ENCODE results near the gene MIS18BP1.

Gene MIS18BP1

DNA sequence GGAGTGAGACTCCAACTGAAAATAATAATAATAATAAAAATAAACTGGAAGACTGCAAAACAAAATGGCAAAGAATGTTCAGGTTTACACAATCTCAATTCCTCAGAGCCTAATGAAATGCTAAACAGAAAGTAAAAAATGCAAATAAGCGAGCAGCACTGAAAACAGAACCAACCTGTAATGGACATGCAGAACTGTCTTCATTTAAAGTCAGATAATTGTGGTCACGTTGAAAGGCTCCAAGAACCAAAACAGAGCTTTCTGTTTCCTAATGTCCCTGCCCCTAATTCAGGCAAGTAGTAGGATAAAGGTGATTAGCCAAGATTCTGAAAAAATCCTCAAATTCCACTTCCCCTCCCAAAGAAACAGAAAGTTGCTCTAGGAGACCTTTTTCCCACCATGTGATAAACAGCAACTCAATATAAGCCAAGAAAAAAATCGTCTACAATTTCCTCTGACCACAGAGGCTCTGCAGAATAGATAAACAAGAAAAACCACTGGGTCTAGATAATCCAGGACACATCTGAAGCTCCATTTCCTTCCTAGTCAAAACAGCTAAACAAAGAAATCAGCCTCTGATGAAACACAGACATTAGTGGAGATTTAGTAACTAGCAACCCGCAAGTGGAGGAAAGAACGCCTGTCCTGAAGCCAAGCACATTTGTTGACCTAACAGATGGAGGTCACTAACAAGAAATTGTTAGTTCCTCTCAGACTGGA, 3.0 kb downstream of the MIS18BP1 start:
- H3K4me3 ChIP-seq (ENCODE audit: low read length) = peak overlapping the region; percentile 14; the same call in 1 of the 2 replicates

DNA sequence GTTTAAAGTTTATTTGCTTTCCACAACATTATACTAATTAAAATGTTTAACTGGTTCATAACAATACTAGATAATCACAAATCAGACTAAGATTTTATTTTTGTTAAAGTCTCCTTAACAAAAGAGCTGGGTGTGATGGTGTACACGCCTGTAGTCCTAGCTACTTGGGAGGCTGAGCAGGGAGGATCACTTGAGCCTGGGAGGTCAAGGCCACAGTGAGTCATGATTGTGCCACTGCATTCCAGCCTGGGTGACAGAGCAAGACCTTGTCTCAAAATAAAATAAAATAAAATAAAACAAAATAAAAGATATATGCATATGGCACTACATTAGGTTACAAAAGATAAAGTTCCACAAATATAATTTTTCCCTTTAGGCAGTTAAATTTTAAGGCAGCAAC, 5.6 kb downstream of the MIS18BP1 start:
- H3K9me3 ChIP-seq (replicated peaks; ENCODE audit: insufficient read depth, low read length) = no peaks in the 10 kb centered on the region
- H3K4me1 ChIP-seq (ENCODE audit: low read length) = peaks cover 7% of the 10 kb centered on the region
- DNase-seq = no peak
- H2AFZ ChIP-seq (ENCODE audit: low read length) = no peak overlapping the region
- no peaks in the 10 kb centered on the region for H3K9me2 ChIP-seq (replicated peaks; ENCODE audit: insufficient read depth, low read length)
- H4K20me1 ChIP-seq (ENCODE audit: insufficient read depth, low read length) = no peaks in the 10 kb centered on the region
- no peak overlapping the region for H3K27ac ChIP-seq (ENCODE audit: low read length)
- no peak overlapping the region for H3K4me2 ChIP-seq (ENCODE audit: low read depth, low read length)
- no peaks in the 10 kb centered on the region for H3K36me3 ChIP-seq (replicated peaks; ENCODE audit: insufficient read depth, low read length)
- H3K79me2 ChIP-seq (ENCODE audit: low read length) = peaks cover 98% of the 10 kb centered on the region
- TF ChIP-seq EZH2 (optimal IDR thresholded peaks at IDR 0.05; ENCODE audit: low read depth, low read length) (no peak), EZH2phosphoT487 (IDR thresholded peaks at IDR 0.05; ENCODE audit: low read length) (no peak)
- TF ChIP-seq, protein P1, sequence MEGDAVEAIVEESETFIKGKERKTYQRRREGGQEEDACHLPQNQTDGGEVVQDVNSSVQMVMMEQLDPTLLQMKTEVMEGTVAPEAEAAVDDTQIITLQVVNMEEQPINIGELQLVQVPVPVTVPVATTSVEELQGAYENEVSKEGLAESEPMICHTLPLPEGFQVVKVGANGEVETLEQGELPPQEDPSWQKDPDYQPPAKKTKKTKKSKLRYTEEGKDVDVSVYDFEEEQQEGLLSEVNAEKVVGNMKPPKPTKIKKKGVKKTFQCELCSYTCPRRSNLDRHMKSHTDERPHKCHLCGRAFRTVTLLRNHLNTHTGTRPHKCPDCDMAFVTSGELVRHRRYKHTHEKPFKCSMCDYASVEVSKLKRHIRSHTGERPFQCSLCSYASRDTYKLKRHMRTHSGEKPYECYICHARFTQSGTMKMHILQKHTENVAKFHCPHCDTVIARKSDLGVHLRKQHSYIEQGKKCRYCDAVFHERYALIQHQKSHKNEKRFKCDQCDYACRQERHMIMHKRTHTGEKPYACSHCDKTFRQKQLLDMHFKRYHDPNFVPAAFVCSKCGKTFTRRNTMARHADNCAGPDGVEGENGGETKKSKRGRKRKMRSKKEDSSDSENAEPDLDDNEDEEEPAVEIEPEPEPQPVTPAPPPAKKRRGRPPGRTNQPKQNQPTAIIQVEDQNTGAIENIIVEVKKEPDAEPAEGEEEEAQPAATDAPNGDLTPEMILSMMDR (IDR thresholded peaks at IDR 0.05; ENCODE audit: low read length) = no peak
- no peak overlapping the region for H3K4me3 ChIP-seq (ENCODE audit: low read length)
- peaks cover 6% of the 10 kb centered on the region; the same call in 1 of the 2 replicates for H3F3A ChIP-seq (ENCODE audit: insufficient read depth, low read length)
- H3K9ac ChIP-seq (ENCODE audit: low read length) = no peak overlapping the region
- no peaks in the 10 kb centered on the region for H3K27me3 ChIP-seq (replicated peaks; ENCODE audit: insufficient read depth, low read length)

More for the DNA sequence above, 3.0 kb downstream of the MIS18BP1 start:
- Histone ChIP-seq H4K20me1 (ENCODE audit: insufficient read depth, low read length) (no peaks in the 10 kb centered on the region), H3K27ac (ENCODE audit: low read length) (peak overlapping the region; percentile 33; the same call in 1 of the 2 replicates), H3K4me2 (ENCODE audit: low read depth, low read length) (peak overlapping the region; percentile 45; the same call in 1 of the 2 replicates), H3F3A (ENCODE audit: insufficient read depth, low read length) (peaks cover 7% of the 10 kb centered on the region; the same call in 1 of the 2 replicates), H3K9me3 (replicated peaks; ENCODE audit: insufficient read depth, low read length) (no peaks in the 10 kb centered on the region), H3K36me3 (replicated peaks; ENCODE audit: insufficient read depth, low read length) (no peaks in the 10 kb centered on the region), H3K9ac (ENCODE audit: low read length) (no peak overlapping the region), H3K79me2 (ENCODE audit: low read length) (peaks cover 77% of the 10 kb centered on the region), H3K27me3 (replicated peaks; ENCODE audit: insufficient read depth, low read length) (no peaks in the 10 kb centered on the region), H3K4me1 (ENCODE audit: low read length) (peaks cover 7% of the 10 kb centered on the region), H2AFZ (ENCODE audit: low read length) (no peak overlapping the region), H3K9me2 (replicated peaks; ENCODE audit: insufficient read depth, low read length) (no peaks in the 10 kb centered on the region)
- peak; percentile 31 for DNase-seq
- TF ChIP-seq EZH2phosphoT487 (IDR thresholded peaks at IDR 0.05; ENCODE audit: low read length) (no peak), EZH2 (optimal IDR thresholded peaks at IDR 0.05; ENCODE audit: low read depth, low read length) (no peak)
- TF ChIP-seq, protein P1 (IDR thresholded peaks at IDR 0.05; ENCODE audit: low read length) = no peak

DNA sequence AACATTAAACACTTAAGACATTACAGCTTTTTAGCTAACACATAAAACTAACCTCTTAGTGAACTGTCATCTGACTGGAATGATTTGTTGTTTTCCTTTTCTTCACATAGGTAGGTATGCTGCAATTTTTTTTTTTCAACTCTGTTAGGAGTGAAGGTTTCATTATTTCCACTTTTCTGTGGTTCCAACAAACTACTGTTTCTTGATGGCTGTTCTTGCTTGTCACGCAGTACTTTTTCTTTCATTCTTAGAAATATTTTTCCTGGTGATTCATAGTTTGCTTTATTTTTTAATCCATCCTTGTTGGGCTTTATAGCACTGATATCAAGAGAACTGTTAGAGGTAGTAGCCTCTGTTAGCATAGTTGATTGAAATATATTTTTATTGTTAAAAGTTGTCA, 6.3 kb downstream of the MIS18BP1 start:
- Histone ChIP-seq H3K9me3 (replicated peaks; ENCODE audit: insufficient read depth, low read length) (no peaks in the 10 kb centered on the region), H3K36me3 (replicated peaks; ENCODE audit: insufficient read depth, low read length) (no peaks in the 10 kb centered on the region), H2AFZ (ENCODE audit: low read length) (no peak overlapping the region), H3K27ac (ENCODE audit: low read length) (no peak overlapping the region), H4K20me1 (ENCODE audit: insufficient read depth, low read length) (no peaks in the 10 kb centered on the region), H3K4me3 (ENCODE audit: low read length) (no peak overlapping the region), H3K9ac (ENCODE audit: low read length) (no peak overlapping the region), H3K4me1 (ENCODE audit: low read length) (peaks cover 7% of the 10 kb centered on the region), H3K4me2 (ENCODE audit: low read depth, low read length) (no peak overlapping the region), H3K27me3 (replicated peaks; ENCODE audit: insufficient read depth, low read length) (no peaks in the 10 kb centered on the region), H3K79me2 (ENCODE audit: low read length) (peaks cover 99% of the 10 kb centered on the region), H3F3A (ENCODE audit: insufficient read depth, low read length) (0 out of 2 replicates have a peak, but pooled peaks cover 4% of the 10 kb centered on the region), H3K9me2 (replicated peaks; ENCODE audit: insufficient read depth, low read length) (no peaks in the 10 kb centered on the region)
- TF ChIP-seq, protein P1 (IDR thresholded peaks at IDR 0.05; ENCODE audit: low read length) = no peak
- TF ChIP-seq EZH2phosphoT487 (IDR thresholded peaks at IDR 0.05; ENCODE audit: low read length) = no peak
- TF ChIP-seq EZH2 (optimal IDR thresholded peaks at IDR 0.05; ENCODE audit: low read depth, low read length) = no peak
- DNase-seq = no peak
